Hepatocyte (in vitro differentiated cells): Measurements from ENCODE around the gene F8A1.

Experiments used
- EZH2 ChIP-seq: fragments of 200-600 bp; sonication (generic); IDR thresholded peaks from 2 replicates; pipeline ENCODE4 v1.6.1; 2016; ENCODE audit warnings: antibody characterized with exemption, mild to moderate bottlenecking, borderline replicate concordance
- EZH2phosphoT487 ChIP-seq: fragments of 200-600 bp; sonication (generic); IDR thresholded peaks from one replicate; pipeline ENCODE4 v1.6.1; 2018; ENCODE audit warnings: antibody characterized with exemption, mild to moderate bottlenecking, low read depth, moderate library complexity; ENCODE audit not compliant: unreplicated experiment, severe bottlenecking
- TF ChIP-seq, protein P1 (sequence below): fragments of 200-600 bp; sonication (generic); IDR thresholded peaks from 2 replicates; pipeline ENCODE4 v1.5.1; 2016; ENCODE audit warnings: antibody characterized with exemption, mild to moderate bottlenecking; ENCODE audit not compliant: poor library complexity

DNA sequence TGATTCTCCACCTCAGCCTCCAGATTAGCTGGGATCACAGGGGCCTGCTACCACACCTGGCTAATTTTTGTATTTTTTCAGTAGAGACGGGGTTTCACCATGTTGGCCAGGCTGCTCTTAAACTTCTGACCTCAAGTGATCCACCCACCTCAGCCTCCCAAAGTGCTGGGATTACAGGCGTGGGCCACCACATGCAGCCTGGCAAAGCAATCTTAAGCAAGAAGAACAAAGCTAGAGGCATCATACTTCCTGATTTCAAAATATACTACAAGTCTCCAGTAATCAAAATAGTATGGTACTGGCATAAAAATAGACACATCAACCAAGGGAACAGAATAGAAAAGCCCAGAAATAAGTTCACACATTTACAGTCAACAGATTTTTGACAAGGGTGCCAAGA lies 12.8 kb upstream of the F8A1 start:
- TF ChIP-seq EZH2phosphoT487 (no peak), EZH2 (no peak)
- TF ChIP-seq, protein P1, sequence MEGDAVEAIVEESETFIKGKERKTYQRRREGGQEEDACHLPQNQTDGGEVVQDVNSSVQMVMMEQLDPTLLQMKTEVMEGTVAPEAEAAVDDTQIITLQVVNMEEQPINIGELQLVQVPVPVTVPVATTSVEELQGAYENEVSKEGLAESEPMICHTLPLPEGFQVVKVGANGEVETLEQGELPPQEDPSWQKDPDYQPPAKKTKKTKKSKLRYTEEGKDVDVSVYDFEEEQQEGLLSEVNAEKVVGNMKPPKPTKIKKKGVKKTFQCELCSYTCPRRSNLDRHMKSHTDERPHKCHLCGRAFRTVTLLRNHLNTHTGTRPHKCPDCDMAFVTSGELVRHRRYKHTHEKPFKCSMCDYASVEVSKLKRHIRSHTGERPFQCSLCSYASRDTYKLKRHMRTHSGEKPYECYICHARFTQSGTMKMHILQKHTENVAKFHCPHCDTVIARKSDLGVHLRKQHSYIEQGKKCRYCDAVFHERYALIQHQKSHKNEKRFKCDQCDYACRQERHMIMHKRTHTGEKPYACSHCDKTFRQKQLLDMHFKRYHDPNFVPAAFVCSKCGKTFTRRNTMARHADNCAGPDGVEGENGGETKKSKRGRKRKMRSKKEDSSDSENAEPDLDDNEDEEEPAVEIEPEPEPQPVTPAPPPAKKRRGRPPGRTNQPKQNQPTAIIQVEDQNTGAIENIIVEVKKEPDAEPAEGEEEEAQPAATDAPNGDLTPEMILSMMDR: no peak
